ENCODE data around the gene MRPL2. TPM values are rescaled to one million over a fixed set of nuclear protein-coding genes. Genes with fewer than 3 reads are reported as not detected.

Gene MRPL2
- total and polyA plus RNA-seq, 2 of the 8 experiments (the other 6 are each of a cell fraction or from before 2014, with no cell fraction given): 58.7 to 99.9 TPM

- H3K9ac ChIP-seq (replicated peaks in 1 of 4; ENCODE audit: extremely low read depth in 1 of 4, low read depth in 3 of 4, low read length in 3 of 4): no peak overlapping the region
- FAIRE-seq (no peak), DNase-seq (ENCODE audit: low read depth in 1 of 2, low spot score in 2 of 2) (no peak)
- WGBS, 2 experiments (ENCODE audit: extremely low coverage in 1 of 2, insufficient coverage in 1 of 2, insufficient read length in 1 of 2, insufficient replicate concordance in 2 of 2, low coverage in 1 of 2, low lambda C conversion rate in 2 of 2, missing lambda C conversion rate in 1 of 2): 96% methylated on average over 2 of the region's 2 CpGs; no CpG with 5 or more reads in 1 of the 2 experiments
- ChIA-PET POLR2A (ENCODE audit: partially characterized antibody) (interaction anchor here (1.0 to 27.9 kb wide), 2 partner anchors 20 to 23 kb away, joined by 3 to 584 read pairs; partner anchors contain the start of gene CUL7), CTCF (ENCODE audit: partially characterized antibody) (interaction anchor here (0.7 to 5.6 kb wide), 5 partner anchors 10 to 125 kb away, joined by 3 to 33 read pairs (median 3); no protein-coding TSS in a partner anchor)
- no peak overlapping the region for H3K56ac ChIP-seq (replicated peaks; ENCODE audit: insufficient read length, low read depth, low read length)
- no peak overlapping the region for H3K14ac ChIP-seq (ENCODE audit: insufficient read length)
- H3K27me3 ChIP-seq (replicated peaks in 1 of 4; ENCODE audit: control insufficient read depth in 3 of 4, extremely low read depth in 1 of 4, insufficient read depth in 3 of 4, low read length in 3 of 4): no peaks in the 10 kb centered on the region
- peaks cover 8% of the 10 kb centered on the region; the same call in 1 of the 2 replicates for H3K79me1 ChIP-seq (ENCODE audit: low read depth, low read length)
- peaks cover 3 to 50% of the 10 kb centered on the region in 2 experiments; a peak in 3 of 4 replicates for H3K79me2 ChIP-seq (ENCODE audit: control insufficient read depth in 1 of 2, insufficient read depth in 2 of 2, low read length in 2 of 2)
- peaks cover 7 to 25% (median 16%) of the 10 kb centered on the region in 4 experiments; a peak in 6 of 8 replicates for H3K36me3 ChIP-seq (ENCODE audit: control insufficient read depth in 2 of 4, insufficient read depth in 4 of 4, low read length in 3 of 4)
- H3K9me3 ChIP-seq (ENCODE audit: insufficient read depth in 2 of 2, low read depth in 1 of 2, low read length in 1 of 2): no peaks in the 10 kb centered on the region
- H3K27ac ChIP-seq (ENCODE audit: low read depth, low read length): no peak overlapping the region
- no peak overlapping the region for H2BK120ac ChIP-seq (replicated peaks; ENCODE audit: low read depth, low read length)
- H3K4me3 ChIP-seq (ENCODE audit: extremely low read depth in 1 of 4, insufficient read depth in 2 of 4, low read depth in 3 of 4, low read length in 4 of 4): no peak overlapping the region
- H2AK5ac ChIP-seq (ENCODE audit: low read depth, low read length): no peak overlapping the region
- no peak overlapping the region for H2BK5ac ChIP-seq (ENCODE audit: low read depth, low read length)
- peaks cover 0 to 2% of the 10 kb centered on the region in 2 experiments for H4K20me1 ChIP-seq (replicated peaks in 1 of 2; ENCODE audit: control insufficient read depth in 1 of 2, insufficient read depth in 2 of 2, low read length in 2 of 2)
- no peak overlapping the region for H4K5ac ChIP-seq (ENCODE audit: insufficient read length, low read depth, low read length)
- no peak overlapping the region for H2BK15ac ChIP-seq (ENCODE audit: low read length)
- H3K23me2 ChIP-seq (ENCODE audit: low read depth, low read length): peaks cover 11% of the 10 kb centered on the region
- no peak overlapping the region for H3K18ac ChIP-seq (ENCODE audit: extremely low read depth, low read length)
- peaks cover 0 to 7% (median 2%) of the 10 kb centered on the region in 4 experiments; a peak in 5 of 7 replicates for H3K4me1 ChIP-seq (replicated peaks in 1 of 4; ENCODE audit: control insufficient read depth in 3 of 4, insufficient read depth in 4 of 4, low read length in 3 of 4)
- no peak overlapping the region for H3K4me2 ChIP-seq (ENCODE audit: insufficient read depth in 1 of 2, low read depth in 2 of 2, low read length in 2 of 2)
- no peak overlapping the region for H2AFZ ChIP-seq (ENCODE audit: low read length)
- no peak overlapping the region for H2BK20ac ChIP-seq (ENCODE audit: low read length)
- H3K23ac ChIP-seq (ENCODE audit: insufficient read length): no peak overlapping the region
- H2BK12ac ChIP-seq (ENCODE audit: low read depth, low read length): no peak overlapping the region
- no peak overlapping the region for H3K4ac ChIP-seq (replicated peaks; ENCODE audit: insufficient read length, low read depth, low read length)
- H4K8ac ChIP-seq (ENCODE audit: extremely low read depth, insufficient read depth, low read length): no peak overlapping the region
- no peak overlapping the region for H4K91ac ChIP-seq (replicated peaks; ENCODE audit: insufficient read length, low read length)
Observed at GRCh38 chr6:43019152-43019551, 40.1 kb downstream of the MRPL2 start.
